HG02623 (cell line): ENCODE results near the gene OSGIN1.

Experiments used
- ATAC-seq: cut with Tn5 transposase; IDR thresholded peaks from one replicate; pipeline ENCODE4 v1.9.1; 2021; ENCODE audit warnings: moderate library complexity; ENCODE audit not compliant: unreplicated experiment

The OSGIN1 gene

GRCh38 chr16:83925957-83926725 lies 26.9 kb upstream of the OSGIN1 start:
- no peak for ATAC-seq

- ATAC-seq, result no peak
Measured at GRCh38 chr16:83926726-83927397, 26.2 kb upstream of the OSGIN1 start.

- ATAC-seq, result no peak
Measured at GRCh38 chr16:83928341-83929055, 24.5 kb upstream of the OSGIN1 start.

GRCh38 chr16:83929811-83930555 lies 23.1 kb upstream of the OSGIN1 start:
- no peak for ATAC-seq

- no peak for ATAC-seq
Measured at GRCh38 chr16:83930730-83931500, 22.1 kb upstream of the OSGIN1 start.

GRCh38 chr16:83931556-83931955 lies 21.5 kb upstream of the OSGIN1 start:
- no peak for ATAC-seq

GRCh38 chr16:83932304-83932703 lies 20.7 kb upstream of the OSGIN1 start:
- no peak for ATAC-seq

- ATAC-seq, result no peak
Measured at GRCh38 chr16:83932955-83933673, 19.9 kb upstream of the OSGIN1 start.

GRCh38 chr16:83933885-83934683 lies 19.0 kb upstream of the OSGIN1 start:
- no peak for ATAC-seq

GRCh38 chr16:83934684-83934977 lies 18.4 kb upstream of the OSGIN1 start:
- ATAC-seq, result no peak

GRCh38 chr16:83935005-83935857 lies 17.8 kb upstream of the OSGIN1 start:
- no peak for ATAC-seq

GRCh38 chr16:83935858-83936255 lies 17.2 kb upstream of the OSGIN1 start:
- ATAC-seq, result no peak

- ATAC-seq, result no peak
Measured at GRCh38 chr16:83936581-83937165, 16.4 kb upstream of the OSGIN1 start.

GRCh38 chr16:83937267-83937666 lies 15.8 kb upstream of the OSGIN1 start:
- ATAC-seq, result no peak

GRCh38 chr16:83937922-83938885 lies 14.8 kb upstream of the OSGIN1 start:
- no peak for ATAC-seq

GRCh38 chr16:83939266-83939855 lies 13.7 kb upstream of the OSGIN1 start:
- no peak for ATAC-seq
